ENCODE data around the gene GGCX. TPM values are rescaled to one million over a fixed set of nuclear protein-coding genes. Genes with fewer than 3 reads are reported as not detected.

GGCX gene
- polyA plus RNA-seq, 3 donors, result 24.0 to 34.4 (median 32.0) TPM

GRCh38 chr2:85577386-85578242, 16.3 kb upstream of the GGCX start, which contains the start of gene VAMP8:
Gene VAMP8 (plus strand): TSS chr2:85577586. CDS start chr2:85577647, 61 bp downstream.
- Histone ChIP-seq H3K9ac (ENCODE audit: insufficient read depth, low read length, poor library complexity, severe bottlenecking) (peak within 1 kb of the TSS; percentile 76), H3K27ac (ENCODE audit: low read depth in 1 of 2, low read length in 2 of 2) (peak within 1 kb of the TSS; percentile 85 to 91), H3K4me1 (ENCODE audit: control insufficient read depth in 1 of 2, insufficient read depth in 2 of 2, low read length in 2 of 2) (peaks cover 35 to 50% of the 10 kb centered on the region in 2 donors), H2AFZ (ENCODE audit: insufficient read depth, low read depth, low read length, poor library complexity, severe bottlenecking) (peak within 1 kb of the TSS; percentile 90), H3K79me2 (ENCODE audit: insufficient read depth, low read length) (peaks cover 60% of the 10 kb centered on the region), H3K9me3 (replicated peaks in 1 of 2; ENCODE audit: control insufficient read depth in 1 of 2, insufficient read depth in 1 of 2, low read length in 2 of 2) (no peaks in the 10 kb centered on the region), H3K4me3 (replicated peaks in 1 of 3; ENCODE audit: low read depth in 2 of 3, low read length in 3 of 3) (peak within 1 kb of the TSS; percentile 53 to 86 (median 78)), H3K27me3 (ENCODE audit: control insufficient read depth in 2 of 2, insufficient read depth in 2 of 2, low read length in 2 of 2) (no peaks in the 10 kb centered on the region), H3K36me3 (replicated peaks in 1 of 2; ENCODE audit: control insufficient read depth in 1 of 2, insufficient read depth in 2 of 2, low read length in 2 of 2) (peaks cover 14 to 19% of the 10 kb centered on the region in 2 donors), H3K4me2 (replicated peaks; ENCODE audit: extremely low read depth, low read length, poor library complexity, severe bottlenecking) (peak within 1 kb of the TSS; percentile 81), H4K20me1 (ENCODE audit: insufficient read depth, low read length) (peaks cover 24% of the 10 kb centered on the region)
- 1% methylated on average over 13 of the region's 19 CpGs for WGBS (ENCODE audit: insufficient coverage)
- Mint-ChIP-seq H3K27ac (peak within 1 kb of the TSS; percentile 92 to 98 (median 96)), H3K4me1 (peaks cover 48% of the 10 kb centered on the region), H3K4me3 (peak within 1 kb of the TSS; percentile 96 to 99), H3K36me3 (peaks cover 17 to 26% of the 10 kb centered on the region in 2 donors), H3K9me3 (no peaks in the 10 kb centered on the region), H3K27me3 (ENCODE audit: low read depth in 3 of 3) (peaks cover 0 to 3% (median 1%) of the 10 kb centered on the region in 3 donors)
- intact Hi-C loops (cut with micrococcal nuclease), result no loop called here
- TF ChIP-seq CTCF (IDR thresholded peaks at IDR 0.05), result no peak
- DNase-seq, result peak in 2 of 3 donors; percentile 59 to 68

GRCh38 chr2:85577063-85577385, 15.7 kb upstream of the GGCX start:
- H3K9me3 Mint-ChIP-seq, result no peaks in the 10 kb centered on the region
- H3K4me3 Mint-ChIP-seq, result peak overlapping the region; percentile 96 to 99
- Histone ChIP-seq H3K27ac (ENCODE audit: low read depth in 1 of 2, low read length in 2 of 2) (peak overlapping the region; percentile 85 to 91), H3K4me3 (replicated peaks in 1 of 3; ENCODE audit: low read depth in 2 of 3, low read length in 3 of 3) (peak overlapping the region; percentile 53 to 86 (median 78)), H3K79me2 (ENCODE audit: insufficient read depth, low read length) (peaks cover 54% of the 10 kb centered on the region), H3K36me3 (replicated peaks in 1 of 2; ENCODE audit: control insufficient read depth in 1 of 2, insufficient read depth in 2 of 2, low read length in 2 of 2) (peaks cover 8 to 13% of the 10 kb centered on the region in 2 donors), H3K9ac (ENCODE audit: insufficient read depth, low read length, poor library complexity, severe bottlenecking) (peak overlapping the region; percentile 76), H3K4me2 (replicated peaks; ENCODE audit: extremely low read depth, low read length, poor library complexity, severe bottlenecking) (peak overlapping the region; percentile 81), H3K4me1 (ENCODE audit: control insufficient read depth in 1 of 2, insufficient read depth in 2 of 2, low read length in 2 of 2) (peaks cover 30 to 45% of the 10 kb centered on the region in 2 donors), H4K20me1 (ENCODE audit: insufficient read depth, low read length) (peaks cover 19% of the 10 kb centered on the region), H3K9me3 (replicated peaks in 1 of 2; ENCODE audit: control insufficient read depth in 1 of 2, insufficient read depth in 1 of 2, low read length in 2 of 2) (no peaks in the 10 kb centered on the region), H2AFZ (ENCODE audit: insufficient read depth, low read depth, low read length, poor library complexity, severe bottlenecking) (peak overlapping the region; percentile 90), H3K27me3 (ENCODE audit: control insufficient read depth in 2 of 2, insufficient read depth in 2 of 2, low read length in 2 of 2) (no peaks in the 10 kb centered on the region)
- peaks cover 0 to 4% (median 3%) of the 10 kb centered on the region in 3 donors for H3K27me3 Mint-ChIP-seq (ENCODE audit: low read depth in 3 of 3)
- no peak for TF ChIP-seq CTCF (IDR thresholded peaks at IDR 0.05)
- H3K27ac Mint-ChIP-seq, result peak overlapping the region; percentile 92 to 98 (median 96)
- peaks cover 12 to 21% of the 10 kb centered on the region in 2 donors for H3K36me3 Mint-ChIP-seq
- no CpG with 5 or more reads among the region's 3 CpGs for WGBS (ENCODE audit: insufficient coverage)
- no peak for DNase-seq
- H3K4me1 Mint-ChIP-seq, result peaks cover 44% of the 10 kb centered on the region
- intact Hi-C loops (cut with micrococcal nuclease), result no loop called here

Data from CD14-positive monocyte (primary cell).